SIG-M5 treated with dmso at 0.1 percent for 504 hours (cell line): Measurements from ENCODE around the gene MAP2K7.
"Not testable (repeated sequence)": the region's sequence is repeated elsewhere in the genome, so short reads cannot be mapped to it uniquely, and the experiment has no call there.

Experiments
- DNase-seq: peaks from one replicate; lab custom pipeline; 2025; ENCODE audit not compliant: unreplicated experiment; lab: John Stamatoyannopoulos, UW

Gene MAP2K7

DNA sequence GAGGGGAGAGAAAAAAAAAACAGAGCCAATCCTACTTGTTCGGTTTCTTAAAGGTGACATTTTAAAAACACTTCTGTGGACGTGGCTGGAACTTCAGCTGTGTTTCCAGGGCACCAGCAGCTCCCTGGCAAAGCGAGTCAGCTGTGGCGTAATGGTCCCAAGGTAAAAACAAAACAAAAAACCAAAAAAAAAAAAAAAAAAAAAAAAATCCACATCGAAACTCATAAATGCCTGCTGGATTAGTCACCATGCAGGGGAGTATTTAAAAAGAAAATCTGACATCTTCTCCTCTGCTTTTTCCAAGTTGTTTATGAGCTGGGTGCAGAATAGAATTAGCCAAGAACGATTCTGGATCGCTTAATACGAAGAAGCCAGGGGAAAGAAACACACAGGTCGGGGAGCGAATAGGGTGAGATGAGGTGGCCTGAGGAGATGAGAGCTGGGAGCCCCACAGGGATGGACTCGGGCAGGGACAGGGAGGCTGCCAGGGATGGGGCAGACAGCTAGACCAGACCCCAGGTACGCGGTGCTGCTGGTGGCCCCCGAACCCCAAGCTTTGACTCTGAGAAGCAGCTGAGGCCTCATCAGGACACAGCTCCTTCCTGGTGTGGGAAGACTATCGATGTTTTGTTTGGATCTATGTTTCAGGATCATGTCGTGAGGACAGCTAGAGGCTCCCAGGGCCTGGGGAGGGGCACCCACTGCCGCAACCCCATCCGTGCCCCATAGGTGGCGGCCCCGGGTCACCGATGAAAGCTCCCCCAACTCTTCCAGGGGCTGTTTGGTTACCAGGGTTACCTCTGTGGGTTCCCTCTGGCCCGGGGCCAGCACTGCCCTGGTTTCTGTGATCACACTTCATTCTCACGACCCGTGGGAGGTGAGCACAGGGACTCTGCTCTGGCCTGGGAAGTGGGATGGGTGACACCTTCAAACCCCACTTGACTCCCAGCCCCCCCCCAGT is 25.3 kb downstream of the MAP2K7 start:
- peak; percentile 37 for DNase-seq

DNA sequence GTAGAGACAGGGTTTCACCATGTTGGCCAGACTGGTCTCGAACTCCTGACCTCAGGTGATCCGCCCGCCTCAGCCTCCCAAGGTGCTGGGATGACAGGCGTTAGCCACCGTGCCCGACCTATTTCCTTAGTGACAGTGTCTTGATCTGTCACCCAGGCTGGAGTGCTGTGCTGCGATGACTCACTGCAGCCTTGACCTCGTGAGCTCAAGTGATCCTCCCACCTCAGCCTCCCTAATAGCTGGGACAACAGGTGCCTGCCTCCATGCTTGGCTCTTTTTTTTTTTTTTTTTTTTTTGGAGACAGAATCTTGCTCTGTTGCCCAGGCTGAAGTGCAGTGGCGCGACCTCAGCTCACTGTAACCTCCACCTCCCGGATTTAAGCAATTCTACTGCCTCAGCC is 26.4 kb downstream of the MAP2K7 start:
- DNase-seq: not testable (repeated sequence)

DNA sequence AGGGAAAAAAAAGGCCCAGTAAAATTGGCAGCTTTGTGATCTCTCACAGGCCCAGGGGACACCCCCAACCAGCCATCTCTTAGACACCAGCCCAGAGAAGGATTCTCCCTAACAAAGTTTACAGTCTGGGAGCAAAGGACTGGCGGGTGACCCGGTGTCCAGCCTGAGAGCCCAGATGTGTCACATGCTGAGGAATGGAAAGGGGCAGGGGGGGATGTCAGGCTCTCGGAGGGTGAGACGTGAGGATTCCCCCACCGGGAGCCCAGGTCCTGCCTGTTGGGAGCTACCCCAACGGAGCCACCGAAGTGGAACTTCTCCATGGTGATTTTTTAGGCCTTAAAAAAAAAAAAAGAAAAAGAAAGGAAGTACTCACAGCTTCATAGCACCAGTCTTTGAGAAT is 27.1 kb downstream of the MAP2K7 start:
- DNase-seq: no peak

DNA sequence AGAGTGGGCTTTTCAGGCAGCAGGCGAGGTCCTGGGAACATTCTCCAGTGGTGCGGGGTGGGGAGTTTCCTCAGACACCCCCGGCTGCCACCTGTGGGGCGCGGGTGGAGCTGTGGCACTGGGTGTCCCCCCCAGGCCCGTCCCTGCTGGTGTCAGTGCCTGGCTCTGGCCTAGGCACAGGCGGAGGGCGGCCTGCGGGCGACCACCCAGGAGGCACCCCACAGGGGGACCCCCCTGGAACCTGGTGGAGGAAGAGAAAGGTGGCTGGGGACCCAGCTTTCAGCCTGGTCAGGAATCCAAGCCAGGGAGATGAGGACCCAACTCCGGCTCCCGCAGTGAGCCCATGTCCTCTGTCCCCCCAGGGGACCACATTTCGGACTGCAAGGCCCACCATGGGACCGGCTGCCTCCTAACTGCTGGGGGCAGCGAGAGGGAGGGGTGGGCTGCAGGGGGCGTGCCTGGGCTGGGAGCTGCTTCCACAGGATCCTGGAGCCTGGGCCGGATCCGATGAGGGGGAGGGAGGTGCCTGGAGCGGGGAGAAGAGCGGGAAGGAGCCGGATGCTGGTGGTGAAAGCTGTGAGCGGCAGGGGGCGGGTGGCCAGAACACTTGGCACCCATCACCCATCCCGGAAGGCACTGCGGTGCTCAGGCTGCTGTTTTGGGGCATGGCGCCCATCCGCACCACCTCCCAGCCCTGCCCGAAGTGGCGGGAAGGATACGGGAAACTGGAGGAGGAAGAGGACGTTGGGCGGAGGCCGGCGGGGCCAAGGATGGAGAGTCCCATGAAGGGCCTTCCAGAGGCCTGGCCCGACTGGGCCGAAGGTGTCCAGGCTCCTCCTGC is 27.8 kb downstream of the MAP2K7 start:
- DNase-seq: no peak

DNA sequence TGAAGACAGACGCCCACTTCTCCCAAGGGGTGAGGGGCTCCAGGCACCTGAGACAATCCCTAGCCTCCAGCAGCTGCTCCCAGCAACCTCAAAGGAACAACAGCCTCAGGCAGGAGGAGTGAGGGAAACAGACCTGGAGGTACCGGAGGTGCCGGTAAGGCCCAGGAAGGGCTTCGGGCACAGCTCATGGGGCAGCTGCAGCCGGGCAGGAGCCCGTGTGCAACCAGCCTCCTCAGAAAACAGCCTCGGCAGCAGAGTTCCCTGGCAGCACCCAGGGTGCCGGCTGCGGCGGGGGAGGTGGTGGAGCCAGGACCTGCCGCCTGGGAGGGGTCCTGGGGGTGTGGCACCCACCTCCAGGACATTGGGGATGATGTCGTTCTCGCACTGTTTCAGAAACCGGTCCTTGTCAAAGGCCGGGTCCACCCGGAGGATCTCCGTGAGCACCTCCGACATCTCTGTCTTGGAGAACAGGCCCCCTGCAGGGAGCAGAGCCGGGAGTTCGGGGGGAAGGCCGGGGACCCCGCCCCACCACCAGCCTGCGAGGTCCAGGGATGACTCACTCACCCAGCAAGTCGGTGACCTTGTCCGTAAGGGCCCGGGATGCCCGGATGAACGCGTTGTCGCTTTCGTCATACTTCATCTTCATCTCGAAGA is 28.7 kb downstream of the MAP2K7 start:
- DNase-seq: no peak

DNA sequence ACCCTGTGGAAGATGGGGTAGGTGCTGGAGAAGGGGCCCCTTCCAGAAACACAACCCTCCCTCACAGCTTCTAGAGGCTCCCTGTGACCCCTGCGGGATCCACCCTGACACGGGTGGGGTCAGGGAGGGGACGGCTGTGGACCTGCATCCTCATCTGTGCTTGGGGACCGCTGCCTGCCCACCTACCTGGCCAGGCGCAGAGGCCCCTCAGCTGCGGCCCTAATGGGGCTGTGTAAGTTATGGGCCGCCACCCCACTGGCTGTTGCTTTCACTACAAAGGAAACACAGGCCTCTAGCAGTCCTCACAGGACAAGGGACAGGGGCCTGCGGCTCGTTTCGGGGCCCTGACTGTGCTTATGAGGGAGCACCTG is 29.2 kb downstream of the MAP2K7 start:
- no peak for DNase-seq

DNA sequence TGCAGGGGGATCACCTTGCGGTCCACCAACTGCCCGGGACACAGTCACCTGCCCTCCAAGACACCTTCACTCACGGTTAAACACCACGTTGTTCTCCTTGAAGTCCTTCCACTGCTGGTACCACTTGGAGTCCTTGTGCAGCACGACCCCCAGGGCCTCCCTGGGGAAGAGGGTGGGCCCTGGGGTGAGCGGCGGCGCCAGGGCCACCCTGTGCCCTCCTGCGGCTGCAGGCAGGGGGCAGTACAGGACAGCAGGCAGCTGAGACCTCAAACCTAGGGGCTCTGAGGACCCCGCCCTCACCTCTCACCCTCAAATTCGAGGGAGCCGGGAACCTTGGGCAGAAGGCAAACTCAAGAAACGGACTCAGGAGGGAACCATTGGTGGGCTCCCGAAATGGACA is 29.7 kb downstream of the MAP2K7 start:
- DNase-seq: no peak

DNA sequence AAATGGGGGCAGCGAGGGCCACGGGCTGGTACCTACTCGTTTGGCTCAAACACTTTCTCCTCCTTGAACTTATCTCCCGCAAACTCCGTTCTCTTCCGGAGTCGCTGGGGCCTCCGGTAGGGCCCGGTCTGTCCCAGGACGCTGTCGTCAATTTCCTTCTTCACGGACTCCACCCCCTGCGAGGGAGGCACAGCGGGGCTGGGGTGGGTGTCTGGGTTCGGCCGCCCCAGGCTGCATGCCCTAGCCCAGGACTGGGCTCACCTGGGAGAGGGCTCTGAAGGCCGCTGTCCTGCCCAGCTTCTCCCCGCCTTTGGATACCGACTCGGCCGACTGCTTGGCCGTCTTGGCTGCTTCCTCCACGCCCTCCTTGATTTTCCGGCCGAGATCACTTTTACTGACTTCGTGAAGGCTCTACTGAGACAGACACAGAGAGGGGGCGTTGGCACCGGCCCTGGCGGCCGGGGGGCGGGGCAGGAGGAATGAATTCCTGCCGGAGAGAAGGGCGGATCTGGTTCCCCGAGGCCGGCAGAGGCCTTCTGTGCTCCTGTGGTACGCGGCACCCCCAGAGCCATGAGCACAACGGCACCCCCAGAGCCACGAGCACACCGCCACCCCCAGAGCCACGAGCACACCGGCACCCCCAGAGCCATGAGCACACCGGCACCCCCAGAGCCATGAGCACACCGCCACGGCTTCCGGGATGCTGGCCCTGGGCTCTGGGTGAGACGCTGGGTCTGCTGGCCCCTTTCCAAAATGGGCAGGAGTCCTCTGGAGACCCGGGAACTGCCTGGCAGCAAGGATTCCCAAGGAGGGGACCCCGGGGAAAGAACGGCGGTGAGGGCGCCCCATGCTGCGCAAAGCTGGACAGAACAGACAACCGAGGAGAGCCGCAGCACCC is 30.4 kb downstream of the MAP2K7 start:
- no peak for DNase-seq

DNA sequence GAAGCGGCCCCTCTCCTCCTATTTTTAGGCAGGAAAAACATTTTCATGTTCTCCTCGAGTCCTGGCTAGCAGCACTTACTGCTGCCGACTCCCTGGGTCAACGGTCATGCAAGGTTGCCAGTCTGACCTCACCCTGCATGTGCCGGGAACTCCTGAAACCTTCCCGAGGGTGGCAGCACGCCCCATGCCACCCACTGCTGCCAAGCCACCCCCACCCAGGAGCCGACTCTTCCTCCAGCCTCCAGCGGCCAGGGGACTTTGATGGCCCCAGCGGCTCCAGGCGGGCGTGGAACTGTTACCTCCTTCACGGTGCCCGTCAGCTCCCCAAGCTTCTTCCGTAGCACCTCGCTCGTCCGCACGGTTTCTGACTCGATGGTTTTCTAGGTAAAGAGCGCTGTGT is 31.1 kb downstream of the MAP2K7 start:
- DNase-seq: no peak

DNA sequence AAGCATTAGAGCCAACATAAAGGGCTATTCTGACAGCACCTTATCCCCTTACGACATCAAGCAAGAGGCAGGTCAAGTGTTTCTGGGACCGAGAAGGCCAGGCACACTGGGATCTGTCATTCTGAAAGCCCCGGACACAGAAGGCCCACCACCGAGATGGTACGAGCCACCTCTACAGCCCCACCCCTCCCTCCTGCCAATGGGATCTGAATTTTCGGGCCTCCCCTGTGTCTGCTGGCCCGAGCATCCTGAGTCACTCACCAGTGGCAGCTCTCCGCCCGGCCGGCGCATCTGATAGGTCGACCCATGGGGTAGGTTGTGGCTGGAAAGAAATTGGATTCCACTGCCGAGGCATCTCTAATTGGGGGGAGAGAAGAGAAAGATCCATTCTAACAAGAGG is 37.2 kb downstream of the MAP2K7 start:
- DNase-seq: no peak

DNA sequence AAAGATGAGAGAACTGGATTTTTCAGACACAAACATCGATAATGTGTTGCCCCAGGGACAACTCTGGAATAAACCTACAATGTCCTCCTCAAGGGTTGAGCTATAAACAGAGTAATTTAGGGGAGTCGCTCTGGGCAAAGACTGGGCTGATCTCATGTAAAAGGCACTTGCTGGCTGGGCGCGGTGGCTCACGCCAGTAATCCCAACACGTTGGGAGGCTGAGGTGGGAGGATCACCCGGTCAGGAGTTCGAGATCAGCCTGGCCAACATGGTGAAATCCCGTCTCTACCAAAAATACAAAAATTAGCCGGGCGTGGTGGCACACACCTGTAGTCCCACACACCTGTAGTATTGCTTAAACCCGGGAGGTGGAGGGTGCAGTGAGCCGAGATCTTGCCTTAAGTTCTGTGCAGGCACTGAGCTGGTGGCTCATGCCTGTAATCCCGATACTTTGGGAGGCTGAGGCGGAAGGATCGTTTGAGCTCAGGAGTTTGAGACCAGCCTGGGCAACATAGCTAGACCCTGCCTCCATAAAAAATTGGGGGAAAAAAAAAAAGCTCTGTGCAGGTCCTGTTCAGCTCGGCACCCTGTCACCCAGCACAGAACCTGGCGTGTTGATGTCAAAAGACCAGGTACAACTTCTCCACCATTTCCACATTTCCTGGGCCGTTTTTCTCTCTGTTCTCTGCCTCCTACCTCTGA is 38.4 kb downstream of the MAP2K7 start:
- no peak for DNase-seq

DNA sequence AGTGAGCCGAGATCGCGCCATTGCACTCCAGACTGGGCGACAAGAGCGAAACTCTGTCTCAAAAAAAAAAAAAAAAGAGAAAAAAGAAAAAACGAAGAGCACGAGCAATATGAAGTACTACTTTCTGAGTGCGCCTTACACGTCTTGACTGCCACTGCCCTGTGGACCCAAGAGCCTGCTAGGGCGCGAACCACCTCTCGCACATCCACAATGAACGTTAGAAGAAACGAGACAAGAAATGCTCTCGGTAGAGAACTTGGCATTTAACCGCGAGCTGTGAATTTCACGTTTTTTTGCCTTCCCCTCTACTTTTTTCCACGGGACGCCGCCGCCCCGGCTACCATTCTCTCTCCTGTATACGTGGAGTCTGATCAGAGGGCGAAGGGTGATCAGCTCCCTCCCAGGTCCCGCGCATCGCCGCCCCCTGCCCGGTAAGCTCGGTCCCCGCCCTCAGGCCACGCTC is 39.3 kb downstream of the MAP2K7 start:
- no peak for DNase-seq

DNA sequence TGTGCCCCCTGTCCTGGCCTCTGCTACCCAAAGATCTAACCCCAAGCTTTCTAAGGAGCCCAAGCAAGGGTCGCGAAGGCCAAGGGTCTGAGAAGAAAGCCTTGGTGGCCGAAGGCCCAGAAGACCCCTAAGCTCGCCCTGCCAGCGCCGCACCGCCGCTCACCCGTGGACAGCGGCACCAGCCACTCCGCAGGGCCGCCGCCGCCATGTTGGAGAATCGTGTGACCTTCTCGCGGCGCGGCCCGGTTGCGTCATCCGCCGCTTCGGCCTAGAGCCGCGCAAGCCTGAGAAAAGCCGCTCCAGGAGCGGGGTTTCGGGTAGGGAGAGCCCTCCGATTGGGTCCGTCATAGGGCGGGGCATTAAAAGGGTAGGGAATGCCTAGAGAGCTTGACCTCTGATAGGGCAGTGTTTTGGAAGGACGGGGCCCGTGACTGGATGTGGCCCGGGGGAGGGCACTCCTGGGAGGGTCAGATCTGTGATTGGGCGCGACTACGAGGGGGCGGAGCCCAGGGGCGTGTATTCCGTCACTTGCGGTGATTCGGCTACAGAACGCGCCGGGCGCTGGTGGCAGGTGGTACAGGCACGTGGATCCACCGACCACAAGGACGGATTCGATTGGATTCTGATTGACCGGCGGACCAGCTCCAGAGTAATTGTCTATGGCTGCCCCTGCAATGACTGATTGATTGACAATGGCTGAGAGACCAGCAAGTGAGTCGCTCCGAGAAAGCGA is 39.9 kb downstream of the MAP2K7 start, which contains the start of gene TIMM44:
TIMM44 (minus strand) TSS at position 223 of the 733 bp plus-strand sequence; CDS start at position 208, 15 bp downstream.
- peak; percentile 99 for DNase-seq

DNA sequence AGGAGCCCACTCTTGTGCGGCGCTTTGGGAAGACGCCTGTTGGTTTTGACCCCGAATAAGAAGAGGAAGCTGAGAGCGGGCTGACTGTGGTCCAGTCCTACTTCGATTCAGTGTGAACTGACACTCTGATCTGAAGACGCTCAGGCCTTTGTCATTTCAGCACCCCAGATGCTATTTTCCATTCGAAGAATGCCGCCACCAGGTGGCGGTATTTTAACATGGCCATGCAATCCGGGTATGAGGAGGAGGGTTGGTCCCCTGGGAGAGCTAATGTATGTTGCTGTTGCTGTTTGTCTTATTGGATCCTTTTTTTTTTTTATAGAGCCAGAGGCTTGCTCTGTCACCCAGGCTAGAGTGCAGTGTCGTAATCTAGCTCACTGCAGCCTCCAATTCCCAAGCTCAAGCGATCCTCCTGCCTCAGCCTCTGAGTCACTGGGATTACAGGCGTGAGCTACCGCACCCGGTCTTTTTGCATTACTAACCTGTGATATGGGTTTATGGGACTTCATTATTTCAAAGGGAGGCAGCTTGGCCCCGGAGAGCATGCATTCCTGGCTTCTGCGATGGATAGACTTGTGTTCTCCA is 40.6 kb downstream of the MAP2K7 start:
- DNase-seq: peak; percentile 82

DNA sequence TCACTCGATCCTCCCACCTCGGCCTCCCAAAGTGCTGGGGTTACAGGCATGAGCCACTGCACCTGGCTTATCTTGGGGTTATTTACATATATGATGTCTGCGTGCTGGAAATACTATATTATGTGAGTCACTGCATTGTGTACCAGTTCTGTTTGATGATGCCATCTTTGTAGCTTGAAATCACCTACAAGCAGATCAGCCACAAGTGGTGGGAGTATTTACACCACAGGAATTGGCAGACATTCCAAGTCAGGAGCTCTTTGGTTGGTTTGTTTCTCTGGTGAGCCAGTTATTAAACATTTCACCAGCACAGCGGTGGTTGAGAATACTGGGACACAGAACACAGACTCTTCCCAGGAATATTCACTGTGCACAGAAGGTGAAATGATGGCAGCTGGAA is 44.3 kb downstream of the MAP2K7 start:
- no peak for DNase-seq

DNA sequence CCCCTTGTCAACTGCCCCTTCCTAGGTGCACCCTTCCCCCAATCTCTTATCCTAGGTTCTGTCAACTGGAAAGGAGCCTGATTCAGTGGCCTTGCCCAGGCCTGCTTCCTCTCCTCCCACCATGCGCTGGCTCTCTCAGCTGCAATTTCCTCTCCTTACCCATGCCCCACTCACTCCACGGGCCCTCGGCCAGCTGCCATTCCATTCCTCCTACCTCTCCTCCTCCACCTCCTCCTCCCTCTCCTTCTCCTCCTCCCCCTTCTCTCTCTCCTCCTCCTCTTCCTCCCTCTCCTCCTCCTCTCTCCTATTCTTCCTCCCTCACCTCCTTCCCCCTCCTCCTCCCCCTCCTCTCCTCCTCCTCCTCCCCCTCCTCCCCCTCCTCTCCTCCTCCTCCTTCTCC is 49.4 kb downstream of the MAP2K7 start:
- no peak for DNase-seq

DNA sequence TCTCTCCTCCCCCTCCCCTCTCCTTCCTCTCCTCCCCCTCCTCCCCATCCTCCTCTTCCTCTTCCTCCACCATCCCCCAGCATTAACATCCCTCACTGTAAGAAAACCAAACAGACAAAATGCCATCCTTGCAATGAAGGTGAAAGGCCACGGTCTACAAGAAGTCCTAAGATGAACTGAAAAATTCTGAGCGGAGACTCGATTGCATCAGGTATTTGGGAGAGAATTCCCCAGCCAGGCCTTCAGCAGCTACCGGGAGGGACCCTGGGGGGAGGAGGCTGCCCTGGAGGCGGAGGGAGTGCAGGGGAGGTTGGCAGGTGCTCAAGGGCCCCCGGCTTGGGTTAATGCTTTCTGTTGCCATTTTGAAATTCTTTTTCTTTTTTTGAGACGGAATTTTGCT is 49.9 kb downstream of the MAP2K7 start:
- DNase-seq: no peak

DNA sequence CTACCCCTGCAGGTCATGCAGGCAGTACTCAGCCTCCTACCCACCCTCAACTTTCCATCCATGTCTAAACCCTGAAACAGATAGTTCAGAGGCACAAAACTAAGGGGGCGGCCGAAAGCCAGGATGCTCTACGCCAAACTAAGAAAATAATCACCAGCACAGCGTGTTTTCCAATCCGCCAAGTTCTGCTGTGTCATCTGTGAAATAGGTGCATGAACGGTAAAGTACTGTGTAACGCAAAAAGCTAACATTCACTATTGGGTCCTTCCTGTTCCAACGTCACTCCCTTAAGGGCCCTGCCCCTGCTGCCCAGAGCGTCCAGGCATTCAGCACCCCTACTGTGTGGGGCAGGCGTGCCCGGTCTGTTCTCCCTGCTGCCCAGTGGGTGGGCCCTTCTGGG is 52.0 kb downstream of the MAP2K7 start:
- no peak for DNase-seq

DNA sequence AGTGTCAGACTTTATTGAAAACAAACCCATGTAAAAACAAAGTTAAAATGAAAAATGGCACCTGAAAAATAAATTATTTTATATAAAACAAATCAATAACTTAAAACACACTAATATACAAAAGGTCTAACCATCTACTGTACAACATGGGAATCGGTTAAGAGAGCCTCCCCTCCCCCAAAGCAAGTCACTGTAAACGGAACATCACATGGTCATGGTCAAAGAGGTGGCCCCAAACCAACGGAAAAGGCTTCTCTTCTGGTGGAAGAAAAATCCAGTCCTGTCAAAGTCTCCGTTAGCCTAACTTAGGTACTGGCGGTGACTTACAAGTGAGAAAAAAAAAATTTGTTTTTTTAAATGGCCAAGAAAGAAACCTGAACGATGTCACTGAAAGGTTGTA is 55.5 kb downstream of the MAP2K7 start:
- no peak for DNase-seq
